PC-9 (cell line): Measurements from ENCODE around the gene SMIM28. TPM values are rescaled to one million over a fixed set of nuclear protein-coding genes. Genes with fewer than 3 reads are reported as not detected.

Source experiments
- BruUV-seq: library from RNA; stranded (reverse); fragments of 400-500 nt; replicated peaks from 2 replicates; lab custom pipeline; 2021; lab: Mats Ljungman, UMichigan
- CTCF ChIA-PET: fragments of 300-600 bp; sonication (Branson Sonifier 250); formaldehyde crosslinking; loops from one replicate; lab custom pipeline; 2022; ENCODE audit warnings: antibody characterized with exemption; lab: Charles Lee
- POLR2A ChIA-PET: fragments of 300-600 bp; sonication (Branson Sonifier 250); formaldehyde crosslinking; loops from one replicate; lab custom pipeline; 2022; ENCODE audit warnings: antibody characterized with exemption; ENCODE audit not compliant: unreplicated experiment; lab: Charles Lee
- DNase-seq, 2 experiments: peaks; one replicate each; pipeline versions ENCODE4 v3.0.0 to v3.0.0-alpha.2; 2015 to 2022; ENCODE audit warnings: mixed read lengths in 1 of 2
- H2AFZ ChIP-seq: fragments of 200-600 bp; sonication (generic); 2 replicates; pipeline ENCODE4 v1.8.1; 2017; ENCODE audit warnings: antibody characterized with exemption
- H3F3A ChIP-seq: fragments of 200-600 bp; sonication (generic); 2 replicates; pipeline ENCODE4 v1.8.1; 2017; ENCODE audit warnings: antibody characterized with exemption, mild to moderate bottlenecking, low read depth; ENCODE audit not compliant: insufficient read depth
- H3K27ac ChIP-seq: fragments of 200-600 bp; sonication (generic); 2 replicates; pipeline ENCODE4 v1.6.1; 2016; ENCODE audit warnings: mixed run types
- H3K27me3 ChIP-seq: fragments of 200-600 bp; sonication (generic); 2 replicates; pipeline ENCODE4 v1.6.1; 2016; ENCODE audit warnings: low read depth, mixed run types; ENCODE audit not compliant: insufficient read depth
- H3K36me3 ChIP-seq: fragments of 200-600 bp; sonication (generic); 2 replicates; pipeline ENCODE4 v1.6.1; 2016; ENCODE audit warnings: low read depth, mixed run types
- H3K4me1 ChIP-seq: fragments of 200-600 bp; sonication (generic); replicated peaks from 2 replicates; pipeline ENCODE4 v1.6.1; 2016; ENCODE audit warnings: mixed run types; ENCODE audit not compliant: insufficient read depth
- H3K4me2 ChIP-seq: fragments of 200-600 bp; sonication (generic); 2 replicates; pipeline ENCODE4 v1.6.1; 2017; ENCODE audit warnings: mixed run types
- H3K4me3 ChIP-seq: fragments of 200-600 bp; sonication (generic); 2 replicates; pipeline ENCODE4 v1.6.1; 2016; ENCODE audit warnings: mixed run types
- H3K79me2 ChIP-seq: fragments of 200-600 bp; sonication (generic); 2 replicates; pipeline ENCODE4 v1.6.1; 2017; ENCODE audit warnings: low read depth, mixed run types
- H3K9me2 ChIP-seq: fragments of 200-600 bp; sonication (generic); 2 replicates; pipeline ENCODE4 v1.8.1; 2017; ENCODE audit warnings: mild to moderate bottlenecking; ENCODE audit not compliant: insufficient read depth
- H3K9me3 ChIP-seq: fragments of 200-600 bp; sonication (generic); 2 replicates; pipeline ENCODE4 v1.8.1; 2016; ENCODE audit warnings: low read depth; ENCODE audit not compliant: insufficient read depth
- H4K20me1 ChIP-seq: fragments of 200-600 bp; sonication (generic); 2 replicates; pipeline ENCODE4 v1.8.1; 2017; ENCODE audit not compliant: insufficient read depth
- CTCF ChIP-seq: fragments of 200-600 bp; sonication (generic); conservative IDR thresholded peaks from 2 replicates; pipeline ENCODE4 v1.6.1; 2017; ENCODE audit warnings: mixed run types, antibody characterized with exemption, mild to moderate bottlenecking, moderate library complexity
- EZH2 ChIP-seq: fragments of 200-600 bp; sonication (generic); IDR thresholded peaks from 2 replicates; pipeline ENCODE4 v1.8.0; 2017; ENCODE audit warnings: antibody characterized with exemption, low read depth
- intact Hi-C: fragments of 100-400 bp; cut with micrococcal nuclease; formaldehyde crosslinking; loops from one replicate; pipeline ENCODE4 v1.10.0; 2022; ENCODE audit not compliant: unreplicated experiment
- total RNA-seq: library from RNA; stranded (reverse); gene quantifications from 2 replicates; pipeline ENCODE4 v1.2.3, GENCODE V29; 2021

The SMIM28 gene
- total RNA-seq, 1 experiment from 2014 or later, result not detected

- Histone ChIP-seq H3K27me3 (no peaks in the 10 kb centered on the region), H3K4me3 (no peak overlapping the region), H4K20me1 (no peaks in the 10 kb centered on the region), H3K27ac (no peak overlapping the region), H2AFZ (no peak overlapping the region), H3K9me3 (no peaks in the 10 kb centered on the region), H3F3A (peaks cover 3% of the 10 kb centered on the region), H3K79me2 (no peaks in the 10 kb centered on the region), H3K4me2 (no peak overlapping the region), H3K36me3 (peaks cover 20% of the 10 kb centered on the region), H3K9me2 (no peaks in the 10 kb centered on the region), H3K4me1 (no peaks in the 10 kb centered on the region)
- TF ChIP-seq EZH2 (no peak), CTCF (no peak)
- intact Hi-C loops, result no loop called here
- no TSS peak for BruUV-seq
- no peak for DNase-seq
- ChIA-PET CTCF (no interaction called here), POLR2A (no interaction called here)
Measured at GRCh38 chr6:138339024-138339423, 38.7 kb upstream of the SMIM28 start.

GRCh38 chr6:138341176-138341575 lies 36.5 kb upstream of the SMIM28 start:
- Histone ChIP-seq H3K4me2 (no peak overlapping the region), H3K4me3 (no peak overlapping the region), H4K20me1 (no peaks in the 10 kb centered on the region), H3K27ac (no peak overlapping the region), H2AFZ (no peak overlapping the region), H3K9me2 (no peaks in the 10 kb centered on the region), H3K9me3 (no peaks in the 10 kb centered on the region), H3K79me2 (no peaks in the 10 kb centered on the region), H3F3A (no peaks in the 10 kb centered on the region; the same call in 1 of the 2 replicates), H3K4me1 (no peaks in the 10 kb centered on the region), H3K36me3 (peaks cover 12% of the 10 kb centered on the region), H3K27me3 (no peaks in the 10 kb centered on the region)
- POLR2A ChIA-PET, result no interaction called here
- TF ChIP-seq EZH2, result no peak
- no peak for TF ChIP-seq CTCF
- DNase-seq, result no peak
- BruUV-seq, result no TSS peak
- intact Hi-C loops, result no loop called here
- CTCF ChIA-PET, result no interaction called here

DNA sequence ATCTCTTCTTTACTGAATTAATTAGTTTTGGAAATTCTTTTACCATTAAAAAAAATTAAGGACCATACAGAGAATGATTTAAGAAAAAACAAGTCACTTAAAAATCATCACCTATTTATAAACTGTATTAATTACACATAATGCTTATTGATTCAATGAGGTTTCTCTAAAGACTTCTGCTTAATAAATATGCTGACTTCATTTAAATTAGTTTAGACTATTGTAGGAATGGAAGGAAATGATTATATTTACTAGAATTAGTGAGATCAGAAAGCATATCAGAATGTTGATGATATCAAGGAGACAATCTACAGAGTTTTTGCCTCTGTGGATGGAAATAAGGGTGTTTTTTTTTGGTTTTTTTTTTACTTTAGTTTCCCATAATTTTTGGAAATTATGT lies 34.6 kb upstream of the SMIM28 start:
- no peak for DNase-seq
- BruUV-seq, result no TSS peak
- no peaks in the 10 kb centered on the region; the same call in 1 of the 2 replicates for H3F3A ChIP-seq
- intact Hi-C loops, result no loop called here
- H3K79me2 ChIP-seq, result no peaks in the 10 kb centered on the region
- no peaks in the 10 kb centered on the region for H3K36me3 ChIP-seq
- H3K27me3 ChIP-seq, result no peaks in the 10 kb centered on the region
- CTCF ChIA-PET, result no interaction called here
- H3K4me3 ChIP-seq, result no peak overlapping the region
- H4K20me1 ChIP-seq, result no peaks in the 10 kb centered on the region
- no peak overlapping the region for H2AFZ ChIP-seq
- H3K27ac ChIP-seq, result no peak overlapping the region
- H3K9me3 ChIP-seq, result no peaks in the 10 kb centered on the region
- no peaks in the 10 kb centered on the region for H3K9me2 ChIP-seq
- POLR2A ChIA-PET, result no interaction called here
- TF ChIP-seq EZH2 (no peak), CTCF (no peak)
- H3K4me2 ChIP-seq, result no peak overlapping the region
- H3K4me1 ChIP-seq, result no peaks in the 10 kb centered on the region
